ENCODE results near the gene AGO1. TPM values are rescaled to one million over a fixed set of nuclear protein-coding genes. Genes with fewer than 3 reads are reported as not detected.

AGO1 gene
- total and polyA plus RNA-seq, 2 of the 13 experiments (the other 11 are each of a cell fraction or from before 2014, with no cell fraction given) = 9.2 to 18.6 TPM

GRCh38 chr1:35850051-35850450 is 33.0 kb upstream of the AGO1 start (continued):
- TF ChIP-seq, protein P1, sequence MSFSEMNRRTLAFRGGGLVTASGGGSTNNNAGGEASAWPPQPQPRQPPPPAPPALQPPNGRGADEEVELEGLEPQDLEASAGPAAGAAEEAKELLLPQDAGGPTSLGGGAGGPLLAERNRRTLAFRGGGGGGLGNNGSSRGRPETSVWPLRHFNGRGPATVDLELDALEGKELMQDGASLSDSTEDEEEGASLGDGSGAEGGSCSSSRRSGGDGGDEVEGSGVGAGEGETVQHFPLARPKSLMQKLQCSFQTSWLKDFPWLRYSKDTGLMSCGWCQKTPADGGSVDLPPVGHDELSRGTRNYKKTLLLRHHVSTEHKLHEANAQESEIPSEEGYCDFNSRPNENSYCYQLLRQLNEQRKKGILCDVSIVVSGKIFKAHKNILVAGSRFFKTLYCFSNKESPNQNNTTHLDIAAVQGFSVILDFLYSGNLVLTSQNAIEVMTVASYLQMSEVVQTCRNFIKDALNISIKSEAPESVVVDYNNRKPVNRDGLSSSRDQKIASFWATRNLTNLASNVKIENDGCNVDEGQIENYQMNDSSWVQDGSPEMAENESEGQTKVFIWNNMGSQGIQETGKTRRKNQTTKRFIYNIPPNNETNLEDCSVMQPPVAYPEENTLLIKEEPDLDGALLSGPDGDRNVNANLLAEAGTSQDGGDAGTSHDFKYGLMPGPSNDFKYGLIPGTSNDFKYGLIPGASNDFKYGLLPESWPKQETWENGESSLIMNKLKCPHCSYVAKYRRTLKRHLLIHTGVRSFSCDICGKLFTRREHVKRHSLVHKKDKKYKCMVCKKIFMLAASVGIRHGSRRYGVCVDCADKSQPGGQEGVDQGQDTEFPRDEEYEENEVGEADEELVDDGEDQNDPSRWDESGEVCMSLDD (CRISPR knock-in tag; IDR thresholded peaks at IDR 0.05; ENCODE audit: borderline replicate concordance) = no peak
- TF ChIP-seq HMG20A (CRISPR knock-in tag; IDR thresholded peaks at IDR 0.05; ENCODE audit: borderline replicate concordance) = no peak
- no peak for TF ChIP-seq NR2F2 (IDR thresholded peaks at IDR 0.05; ENCODE audit: borderline replicate concordance, low read depth)
- TF ChIP-seq, protein P2, sequence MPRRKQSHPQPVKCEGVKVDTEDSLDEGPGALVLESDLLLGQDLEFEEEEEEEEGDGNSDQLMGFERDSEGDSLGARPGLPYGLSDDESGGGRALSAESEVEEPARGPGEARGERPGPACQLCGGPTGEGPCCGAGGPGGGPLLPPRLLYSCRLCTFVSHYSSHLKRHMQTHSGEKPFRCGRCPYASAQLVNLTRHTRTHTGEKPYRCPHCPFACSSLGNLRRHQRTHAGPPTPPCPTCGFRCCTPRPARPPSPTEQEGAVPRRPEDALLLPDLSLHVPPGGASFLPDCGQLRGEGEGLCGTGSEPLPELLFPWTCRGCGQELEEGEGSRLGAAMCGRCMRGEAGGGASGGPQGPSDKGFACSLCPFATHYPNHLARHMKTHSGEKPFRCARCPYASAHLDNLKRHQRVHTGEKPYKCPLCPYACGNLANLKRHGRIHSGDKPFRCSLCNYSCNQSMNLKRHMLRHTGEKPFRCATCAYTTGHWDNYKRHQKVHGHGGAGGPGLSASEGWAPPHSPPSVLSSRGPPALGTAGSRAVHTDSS (CRISPR knock-in tag; conservative IDR thresholded peaks at IDR 0.05) = no peak

DNA sequence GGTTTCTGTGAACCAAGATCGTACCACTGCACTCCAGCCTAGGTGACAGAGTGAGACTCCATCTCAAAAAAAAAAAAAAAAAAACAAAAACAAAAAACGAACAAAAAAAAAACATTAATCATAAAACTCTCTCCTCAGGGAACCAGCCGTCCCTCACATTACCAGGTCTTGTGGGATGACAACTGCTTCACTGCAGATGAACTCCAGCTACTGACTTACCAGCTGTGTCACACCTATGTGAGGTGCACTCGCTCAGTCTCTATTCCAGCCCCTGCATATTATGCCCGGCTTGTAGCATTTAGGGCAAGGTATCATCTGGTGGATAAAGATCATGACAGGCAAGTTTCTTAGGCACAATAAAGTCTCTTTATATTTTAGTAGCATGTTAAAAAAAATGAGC is 32.3 kb upstream of the AGO1 start:
- no peak for FAIRE-seq

More for the DNA sequence above, 32.3 kb upstream of the AGO1 start:
- ChIA-PET POLR2A (no interaction called here), CTCF (ENCODE audit: low intra/inter-chr PET ratio, low total read pairs) (no interaction called here)
- Histone ChIP-seq H3K4me1 (ENCODE audit: insufficient read depth, low read length) (no peaks in the 10 kb centered on the region), H3K79me2 (ENCODE audit: insufficient read depth, low read length) (no peaks in the 10 kb centered on the region), H3K9me3 (ENCODE audit: low read length) (no peaks in the 10 kb centered on the region), H3K4me3 (replicated peaks in 1 of 3; ENCODE audit: insufficient read depth in 1 of 3, low read depth in 2 of 3, low read length in 3 of 3) (no peak overlapping the region), H2AFZ (ENCODE audit: low read length) (no peak overlapping the region), H3K27me3 (ENCODE audit: control insufficient read depth in 1 of 2, insufficient read depth in 2 of 2, low read length in 2 of 2) (no peaks in the 10 kb centered on the region), H3K4me2 (ENCODE audit: low read depth, low read length) (no peak overlapping the region), H4K20me1 (ENCODE audit: insufficient read depth, low read length) (no peaks in the 10 kb centered on the region; the same call in 1 of the 2 replicates), H3K27ac (ENCODE audit: extremely low read length, insufficient read depth, low read length) (no peak overlapping the region), H3K36me3 (replicated peaks in 1 of 2; ENCODE audit: control insufficient read depth in 1 of 2, insufficient read depth in 2 of 2, low read length in 2 of 2) (peaks cover 3 to 16% of the 10 kb centered on the region in 2 experiments), H3K9ac (ENCODE audit: insufficient read depth, low read depth, low read length) (no peak overlapping the region)
- DNase-seq (ENCODE audit: low spot score) = no peak
- ATAC-seq = no peak
- in situ Hi-C loops (cut with HindIII; ENCODE audit: extremely low pct_ligation_motif_present, low pct_unique_long_range_greater_than_20kb) = no loop called here
- no peak for TF ChIP-seq NFIC (IDR thresholded peaks at IDR 0.05; ENCODE audit: low read length)
- TF ChIP-seq HNF4G (IDR thresholded peaks at IDR 0.05; ENCODE audit: borderline replicate concordance, low read depth, low read length) = no peak
- TF ChIP-seq HNF4G (CRISPR knock-in tag; IDR thresholded peaks at IDR 0.05; ENCODE audit: borderline replicate concordance, low read depth) = no peak
- no TSS peak for BruUV-seq (replicated peaks)
- intact Hi-C loops (cut with micrococcal nuclease; ENCODE audit: unreplicated experiment) = no loop called here
- 86% methylated on average over 5 of the region's 5 CpGs for WGBS (ENCODE audit: low lambda C conversion rate)
